ENCODE data around the gene OR2W1.

The OR2W1 gene

GRCh38 chr6:28996844-28997510 is 48.0 kb downstream of the OR2W1 start:
- no peak for TF ChIP-seq ZNF8 (CRISPR knock-in tag; IDR thresholded peaks at IDR 0.05)
- no peak for TF ChIP-seq TCF4 (CRISPR knock-in tag; IDR thresholded peaks at IDR 0.05; ENCODE audit: borderline replicate concordance)
- no peak for TF ChIP-seq TSHZ2 (CRISPR knock-in tag; IDR thresholded peaks at IDR 0.05)
- TF ChIP-seq TOX (CRISPR knock-in tag; IDR thresholded peaks at IDR 0.05; ENCODE audit: borderline replicate concordance), result no peak
- TF ChIP-seq ISL1 (CRISPR knock-in tag; IDR thresholded peaks at IDR 0.05), result no peak
- no peak for ATAC-seq

- no peak for ATAC-seq
- TF ChIP-seq CSDC2 (CRISPR knock-in tag; IDR thresholded peaks at IDR 0.05) (no peak), TSHZ2 (CRISPR knock-in tag; IDR thresholded peaks at IDR 0.05) (no peak), ARNTL (CRISPR knock-in tag; IDR thresholded peaks at IDR 0.05; ENCODE audit: borderline replicate concordance, low read depth) (no peak), TCF4 (CRISPR knock-in tag; IDR thresholded peaks at IDR 0.05; ENCODE audit: borderline replicate concordance) (no peak), POU6F1 (CRISPR knock-in tag; IDR thresholded peaks at IDR 0.05; ENCODE audit: borderline replicate concordance, low read depth) (no peak), PATZ1 (CRISPR knock-in tag; IDR thresholded peaks at IDR 0.05; ENCODE audit: borderline replicate concordance) (no peak), OSR1 (CRISPR knock-in tag; IDR thresholded peaks at IDR 0.05) (no peak), ZNF8 (CRISPR knock-in tag; IDR thresholded peaks at IDR 0.05) (no peak), BACH2 (CRISPR knock-in tag; IDR thresholded peaks at IDR 0.05; ENCODE audit: borderline replicate concordance) (no peak), SNAI2 (CRISPR knock-in tag; IDR thresholded peaks at IDR 0.05) (no peak), ZC3H10 (CRISPR knock-in tag; IDR thresholded peaks at IDR 0.05) (no peak), ZFP30 (CRISPR knock-in tag; IDR thresholded peaks at IDR 0.05) (no peak), ISL1 (CRISPR knock-in tag; IDR thresholded peaks at IDR 0.05) (no peak), RARB (CRISPR knock-in tag; IDR thresholded peaks at IDR 0.05) (no peak), ZFP3 (CRISPR knock-in tag; IDR thresholded peaks at IDR 0.05) (no peak), ZNF565 (CRISPR knock-in tag; conservative IDR thresholded peaks at IDR 0.05; ENCODE audit: low read depth) (no peak), ZNF70 (CRISPR knock-in tag; IDR thresholded peaks at IDR 0.05) (no peak), ESRRG (CRISPR knock-in tag; IDR thresholded peaks at IDR 0.05) (no peak)
- TF ChIP-seq, protein P1, sequence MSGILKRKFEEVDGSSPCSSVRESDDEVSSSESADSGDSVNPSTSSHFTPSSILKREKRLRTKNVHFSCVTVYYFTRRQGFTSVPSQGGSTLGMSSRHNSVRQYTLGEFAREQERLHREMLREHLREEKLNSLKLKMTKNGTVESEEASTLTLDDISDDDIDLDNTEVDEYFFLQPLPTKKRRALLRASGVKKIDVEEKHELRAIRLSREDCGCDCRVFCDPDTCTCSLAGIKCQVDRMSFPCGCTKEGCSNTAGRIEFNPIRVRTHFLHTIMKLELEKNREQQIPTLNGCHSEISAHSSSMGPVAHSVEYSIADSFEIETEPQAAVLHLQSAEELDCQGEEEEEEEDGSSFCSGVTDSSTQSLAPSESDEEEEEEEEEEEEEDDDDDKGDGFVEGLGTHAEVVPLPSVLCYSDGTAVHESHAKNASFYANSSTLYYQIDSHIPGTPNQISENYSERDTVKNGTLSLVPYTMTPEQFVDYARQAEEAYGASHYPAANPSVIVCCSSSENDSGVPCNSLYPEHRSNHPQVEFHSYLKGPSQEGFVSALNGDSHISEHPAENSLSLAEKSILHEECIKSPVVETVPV (CRISPR knock-in tag; IDR thresholded peaks at IDR 0.05), result no peak
Measured at GRCh38 chr6:28995093-28995650, 49.8 kb downstream of the OR2W1 start.
